ENCODE measurements around the gene CAMTA2. TPM values are rescaled to one million over a fixed set of nuclear protein-coding genes. Genes with fewer than 3 reads are reported as not detected.

CAMTA2 gene
- total RNA-seq, 1 experiment from 2014 or later, result 9.5 TPM

DNA sequence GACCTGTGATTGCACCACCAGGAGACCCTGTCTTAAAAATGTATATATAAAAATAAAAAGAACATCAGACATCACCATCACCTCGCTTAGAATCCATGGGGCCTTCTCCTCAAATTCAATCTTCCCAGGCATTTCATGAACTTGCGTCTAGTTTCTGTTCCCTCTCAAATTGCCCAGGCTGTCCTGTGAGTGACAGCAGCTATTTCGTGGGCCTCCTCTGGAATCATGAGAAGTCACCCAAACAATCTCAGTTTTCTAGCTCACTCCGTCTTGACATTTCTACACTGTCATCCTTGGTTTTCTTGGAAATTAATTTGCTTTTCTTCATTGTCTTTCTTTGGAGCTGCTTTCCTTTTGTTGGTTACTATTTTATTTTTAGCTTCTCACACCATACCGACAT, 40.4 kb upstream of the CAMTA2 start:
- Histone ChIP-seq H3K27me3 (ENCODE audit: low read length) (no peaks in the 10 kb centered on the region), H4K20me1 (ENCODE audit: insufficient read depth, low read depth, low read length) (no peaks in the 10 kb centered on the region), H3K9me3 (ENCODE audit: low read length) (no peaks in the 10 kb centered on the region), H3K4me1 (ENCODE audit: low read length) (peaks cover 4% of the 10 kb centered on the region), H3K4me2 (ENCODE audit: low read depth, low read length, poor library complexity, severe bottlenecking) (no peak overlapping the region), H2AFZ (ENCODE audit: low read length) (no peak overlapping the region), H3K36me3 (ENCODE audit: insufficient read depth, low read length) (no peaks in the 10 kb centered on the region), H3K9me2 (replicated peaks; ENCODE audit: insufficient read depth, low read length) (no peaks in the 10 kb centered on the region), H3K79me2 (ENCODE audit: low read length) (no peaks in the 10 kb centered on the region), H3K9ac (ENCODE audit: low read length) (no peak overlapping the region), H3K27ac (ENCODE audit: low read length) (no peak overlapping the region), H3K4me3 (ENCODE audit: low read length) (no peak overlapping the region)
- no peak for DNase-seq

DNA sequence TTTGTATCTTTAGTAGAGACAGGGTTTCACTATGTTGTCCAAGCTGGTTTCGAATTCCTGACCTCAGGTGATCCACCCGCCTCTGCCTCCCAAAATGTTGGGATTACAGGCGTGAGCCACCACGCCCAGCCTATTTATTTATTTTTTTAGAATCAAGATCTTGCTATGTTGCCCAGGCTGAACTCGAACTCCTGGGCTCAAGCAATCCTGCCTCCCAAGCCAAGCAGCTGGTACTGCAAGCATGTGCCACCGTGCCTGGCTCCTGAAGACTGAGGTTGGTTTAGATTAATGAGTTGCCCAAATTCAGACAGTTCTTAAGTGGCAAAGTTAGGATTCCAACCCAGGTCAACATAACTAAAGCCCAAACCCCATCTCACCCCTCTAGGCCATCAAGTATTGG, 39.8 kb upstream of the CAMTA2 start:
- Histone ChIP-seq H3K9me2 (replicated peaks; ENCODE audit: insufficient read depth, low read length) (no peaks in the 10 kb centered on the region), H3K4me3 (ENCODE audit: low read length) (no peak overlapping the region), H3K79me2 (ENCODE audit: low read length) (no peaks in the 10 kb centered on the region), H3K27me3 (ENCODE audit: low read length) (no peaks in the 10 kb centered on the region), H3K9ac (ENCODE audit: low read length) (no peak overlapping the region), H3K9me3 (ENCODE audit: low read length) (no peaks in the 10 kb centered on the region), H2AFZ (ENCODE audit: low read length) (no peak overlapping the region), H4K20me1 (ENCODE audit: insufficient read depth, low read depth, low read length) (no peaks in the 10 kb centered on the region), H3K4me1 (ENCODE audit: low read length) (peaks cover 4% of the 10 kb centered on the region), H3K36me3 (ENCODE audit: insufficient read depth, low read length) (no peaks in the 10 kb centered on the region), H3K27ac (ENCODE audit: low read length) (no peak overlapping the region), H3K4me2 (ENCODE audit: low read depth, low read length, poor library complexity, severe bottlenecking) (no peak overlapping the region)
- no peak for DNase-seq

DNA sequence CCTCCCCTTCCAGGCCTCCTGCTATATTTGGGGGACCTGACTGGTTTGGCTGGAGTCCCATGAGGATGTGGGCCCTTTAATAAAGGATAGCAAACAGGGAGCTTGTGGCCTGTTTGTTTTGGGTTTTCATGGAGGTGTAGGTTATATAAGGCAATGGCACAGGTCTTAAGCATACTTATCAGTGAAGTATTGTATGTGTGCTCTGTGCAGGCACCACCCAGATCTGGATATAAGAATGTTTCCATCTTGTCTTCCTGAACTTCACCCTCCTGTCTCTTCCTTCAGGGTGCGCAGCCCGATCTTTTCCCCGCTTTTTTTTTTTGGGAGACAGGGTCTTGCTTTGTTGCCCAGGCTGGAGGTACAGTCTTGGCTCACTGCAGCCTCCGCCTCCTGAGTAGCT, 37.1 kb upstream of the CAMTA2 start:
- peaks cover 4% of the 10 kb centered on the region; the same call in 1 of the 2 replicates for H3K36me3 ChIP-seq (ENCODE audit: insufficient read depth, low read length)
- H3K9me3 ChIP-seq (ENCODE audit: low read length), result no peaks in the 10 kb centered on the region
- no peak overlapping the region for H2AFZ ChIP-seq (ENCODE audit: low read length)
- DNase-seq, result no peak
- no peaks in the 10 kb centered on the region for H3K27me3 ChIP-seq (ENCODE audit: low read length)
- no peaks in the 10 kb centered on the region for H3K79me2 ChIP-seq (ENCODE audit: low read length)
- H4K20me1 ChIP-seq (ENCODE audit: insufficient read depth, low read depth, low read length), result no peaks in the 10 kb centered on the region
- no peak overlapping the region for H3K4me3 ChIP-seq (ENCODE audit: low read length)
- no peak overlapping the region for H3K27ac ChIP-seq (ENCODE audit: low read length)
- no peaks in the 10 kb centered on the region for H3K9me2 ChIP-seq (replicated peaks; ENCODE audit: insufficient read depth, low read length)
- no peak overlapping the region for H3K4me2 ChIP-seq (ENCODE audit: low read depth, low read length, poor library complexity, severe bottlenecking)
- H3K9ac ChIP-seq (ENCODE audit: low read length), result no peak overlapping the region
- H3K4me1 ChIP-seq (ENCODE audit: low read length), result no peaks in the 10 kb centered on the region

GRCh38 chr17:5023588-5024147, 36.2 kb upstream of the CAMTA2 start:
- Histone ChIP-seq H3K36me3 (ENCODE audit: insufficient read depth, low read length) (peaks cover 4% of the 10 kb centered on the region; the same call in 1 of the 2 replicates), H3K27me3 (ENCODE audit: low read length) (no peaks in the 10 kb centered on the region), H4K20me1 (ENCODE audit: insufficient read depth, low read depth, low read length) (no peaks in the 10 kb centered on the region), H3K79me2 (ENCODE audit: low read length) (no peaks in the 10 kb centered on the region), H3K9ac (ENCODE audit: low read length) (no peak overlapping the region), H3K27ac (ENCODE audit: low read length) (no peak overlapping the region), H3K9me3 (ENCODE audit: low read length) (no peaks in the 10 kb centered on the region), H3K4me3 (ENCODE audit: low read length) (no peak overlapping the region), H3K9me2 (replicated peaks; ENCODE audit: insufficient read depth, low read length) (no peaks in the 10 kb centered on the region), H2AFZ (ENCODE audit: low read length) (no peak overlapping the region), H3K4me1 (ENCODE audit: low read length) (no peaks in the 10 kb centered on the region), H3K4me2 (ENCODE audit: low read depth, low read length, poor library complexity, severe bottlenecking) (no peak overlapping the region)
- DNase-seq, result no peak

DNA sequence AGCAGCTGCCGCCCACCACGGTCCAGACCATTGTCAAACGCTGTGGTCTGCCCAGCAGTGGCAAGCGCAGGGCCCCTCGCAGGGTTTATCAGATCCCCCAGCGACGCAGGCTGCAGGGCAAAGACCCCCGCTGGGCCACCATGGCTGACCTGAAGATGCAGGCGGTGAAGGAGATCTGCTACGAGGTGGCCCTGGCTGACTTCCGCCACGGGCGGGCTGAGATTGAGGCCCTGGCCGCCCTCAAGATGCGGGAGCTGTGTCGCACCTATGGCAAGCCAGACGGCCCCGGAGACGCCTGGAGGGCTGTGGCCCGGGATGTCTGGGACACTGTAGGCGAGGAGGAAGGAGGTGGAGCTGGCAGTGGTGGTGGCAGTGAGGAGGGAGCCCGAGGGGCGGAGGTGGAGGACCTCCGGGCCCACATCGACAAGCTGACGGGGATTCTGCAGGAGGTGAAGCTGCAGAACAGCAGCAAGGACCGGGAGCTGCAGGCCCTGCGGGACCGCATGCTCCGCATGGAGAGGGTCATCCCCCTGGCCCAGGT, 34.8 kb upstream of the CAMTA2 start:
- H3K4me2 ChIP-seq (ENCODE audit: low read depth, low read length, poor library complexity, severe bottlenecking), result no peak overlapping the region
- H4K20me1 ChIP-seq (ENCODE audit: insufficient read depth, low read depth, low read length), result no peaks in the 10 kb centered on the region
- no peak overlapping the region for H3K9ac ChIP-seq (ENCODE audit: low read length)
- H3K27ac ChIP-seq (ENCODE audit: low read length), result no peak overlapping the region
- H3K9me3 ChIP-seq (ENCODE audit: low read length), result no peaks in the 10 kb centered on the region
- H3K36me3 ChIP-seq (ENCODE audit: insufficient read depth, low read length), result peaks cover 4% of the 10 kb centered on the region; the same call in 1 of the 2 replicates
- no peaks in the 10 kb centered on the region for H3K27me3 ChIP-seq (ENCODE audit: low read length)
- H2AFZ ChIP-seq (ENCODE audit: low read length), result no peak overlapping the region
- H3K4me3 ChIP-seq (ENCODE audit: low read length), result no peak overlapping the region
- DNase-seq, result no peak
- H3K4me1 ChIP-seq (ENCODE audit: low read length), result peaks cover 7% of the 10 kb centered on the region
- no peaks in the 10 kb centered on the region for H3K79me2 ChIP-seq (ENCODE audit: low read length)
- H3K9me2 ChIP-seq (replicated peaks; ENCODE audit: insufficient read depth, low read length), result no peaks in the 10 kb centered on the region

DNA sequence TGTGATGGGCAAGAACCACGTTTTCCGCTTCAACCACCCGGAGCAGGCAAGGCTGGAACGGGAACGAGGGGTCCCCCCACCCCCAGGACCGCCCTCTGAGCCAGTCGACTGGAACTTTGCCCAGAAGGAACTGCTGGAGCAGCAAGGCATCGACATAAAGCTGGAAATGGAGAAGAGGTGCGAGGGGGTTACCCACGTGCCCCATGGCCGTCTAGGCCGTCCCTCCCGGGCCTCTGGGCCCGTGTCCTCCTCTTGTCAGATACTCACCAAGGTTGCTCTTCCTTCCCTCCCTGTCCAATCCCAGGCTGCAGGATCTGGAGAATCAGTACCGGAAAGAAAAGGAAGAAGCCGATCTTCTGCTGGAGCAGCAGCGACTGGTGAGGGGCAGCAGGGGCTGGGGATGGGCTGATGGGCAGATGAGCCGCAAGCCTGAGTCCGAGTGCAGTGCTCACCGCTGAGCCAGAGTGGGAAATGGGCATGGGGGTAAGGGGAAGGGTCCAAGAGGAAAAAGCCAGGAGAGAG, 33.1 kb upstream of the CAMTA2 start:
- no peak overlapping the region for H2AFZ ChIP-seq (ENCODE audit: low read length)
- DNase-seq, result no peak
- no peaks in the 10 kb centered on the region for H3K9me3 ChIP-seq (ENCODE audit: low read length)
- H4K20me1 ChIP-seq (ENCODE audit: insufficient read depth, low read depth, low read length), result no peaks in the 10 kb centered on the region
- H3K27me3 ChIP-seq (ENCODE audit: low read length), result no peaks in the 10 kb centered on the region
- H3K36me3 ChIP-seq (ENCODE audit: insufficient read depth, low read length), result peaks cover 4% of the 10 kb centered on the region; the same call in 1 of the 2 replicates
- no peak overlapping the region for H3K27ac ChIP-seq (ENCODE audit: low read length)
- no peak overlapping the region for H3K4me2 ChIP-seq (ENCODE audit: low read depth, low read length, poor library complexity, severe bottlenecking)
- peaks cover 21% of the 10 kb centered on the region for H3K4me1 ChIP-seq (ENCODE audit: low read length)
- no peaks in the 10 kb centered on the region for H3K9me2 ChIP-seq (replicated peaks; ENCODE audit: insufficient read depth, low read length)
- H3K9ac ChIP-seq (ENCODE audit: low read length), result no peak overlapping the region
- no peaks in the 10 kb centered on the region for H3K79me2 ChIP-seq (ENCODE audit: low read length)
- no peak overlapping the region for H3K4me3 ChIP-seq (ENCODE audit: low read length)

GRCh38 chr17:5019475-5019956, 32.0 kb upstream of the CAMTA2 start:
- H2AFZ ChIP-seq (ENCODE audit: low read length), result no peak overlapping the region
- no peak overlapping the region for H3K9ac ChIP-seq (ENCODE audit: low read length)
- H3K27ac ChIP-seq (ENCODE audit: low read length), result no peak overlapping the region
- no peaks in the 10 kb centered on the region for H3K79me2 ChIP-seq (ENCODE audit: low read length)
- peak; percentile 81 for DNase-seq
- no peaks in the 10 kb centered on the region for H3K27me3 ChIP-seq (ENCODE audit: low read length)
- no peaks in the 10 kb centered on the region for H4K20me1 ChIP-seq (ENCODE audit: insufficient read depth, low read depth, low read length)
- H3K4me2 ChIP-seq (ENCODE audit: low read depth, low read length, poor library complexity, severe bottlenecking), result no peak overlapping the region
- H3K9me3 ChIP-seq (ENCODE audit: low read length), result no peaks in the 10 kb centered on the region
- H3K36me3 ChIP-seq (ENCODE audit: insufficient read depth, low read length), result peaks cover 8% of the 10 kb centered on the region; the same call in 1 of the 2 replicates
- H3K4me3 ChIP-seq (ENCODE audit: low read length), result no peak overlapping the region
- H3K9me2 ChIP-seq (replicated peaks; ENCODE audit: insufficient read depth, low read length), result no peaks in the 10 kb centered on the region
- H3K4me1 ChIP-seq (ENCODE audit: low read length), result peaks cover 21% of the 10 kb centered on the region

GRCh38 chr17:5014357-5014756, 26.9 kb upstream of the CAMTA2 start:
- no peaks in the 10 kb centered on the region for H3K27me3 ChIP-seq (ENCODE audit: low read length)
- no peaks in the 10 kb centered on the region for H4K20me1 ChIP-seq (ENCODE audit: insufficient read depth, low read depth, low read length)
- H3K4me1 ChIP-seq (ENCODE audit: low read length), result peaks cover 21% of the 10 kb centered on the region
- no peak overlapping the region for H3K4me2 ChIP-seq (ENCODE audit: low read depth, low read length, poor library complexity, severe bottlenecking)
- H3K9me3 ChIP-seq (ENCODE audit: low read length), result no peaks in the 10 kb centered on the region
- no peaks in the 10 kb centered on the region for H3K79me2 ChIP-seq (ENCODE audit: low read length)
- no peak overlapping the region for H3K9ac ChIP-seq (ENCODE audit: low read length)
- DNase-seq, result no peak
- no peak overlapping the region for H3K27ac ChIP-seq (ENCODE audit: low read length)
- 0 out of 2 replicates have a peak, but pooled peaks cover 3% of the 10 kb centered on the region for H3K36me3 ChIP-seq (ENCODE audit: insufficient read depth, low read length)
- no peak overlapping the region for H2AFZ ChIP-seq (ENCODE audit: low read length)
- H3K4me3 ChIP-seq (ENCODE audit: low read length), result no peak overlapping the region
- no peaks in the 10 kb centered on the region for H3K9me2 ChIP-seq (replicated peaks; ENCODE audit: insufficient read depth, low read length)

Measured in Karpas-422 (cell line).